Psoas muscle (tissue), 8 donors: ENCODE measurements around the gene DCXR. TPM values are rescaled to one million over a fixed set of nuclear protein-coding genes. Genes with fewer than 3 reads are reported as not detected.
A peak's percentile ranks its signal among the peaks of the same experiment; 100 is the strongest.

Experiments
- ATAC-seq, 4 donors: fragments of 200-7000 bp; cut with Tn5 transposase; one replicate each; pipeline ENCODE4 v1.9.1; 2020; ENCODE audit warnings: moderate library complexity in 3 of 4, mild to moderate bottlenecking in 2 of 4
- DNase-seq, 2 donors: peaks; one replicate each; pipeline ENCODE4 v3.0.0-alpha.2; 2020
- H3K27ac ChIP-seq: fragments of 200-600 bp; one replicate; pipeline ENCODE4 v1.8.0; 2022
- H3K27me3 ChIP-seq, 3 donors: fragments of 200-600 bp in 1 of 3; one replicate each; pipeline versions ENCODE4 v1.6.1 to v1.8.0; 2013 to 2022; ENCODE audit warnings: low read length in 2 of 3, mild to moderate bottlenecking in 2 of 3, moderate library complexity in 1 of 3; ENCODE audit not compliant: insufficient read depth in 3 of 3
- H3K36me3 ChIP-seq, 2 donors: fragments of 200-600 bp in 1 of 2; one replicate each; pipeline versions ENCODE4 v1.6.1 to v1.8.0; 2013 to 2022; ENCODE audit warnings: low read depth in 1 of 2, mild to moderate bottlenecking in 1 of 2, moderate library complexity in 1 of 2; ENCODE audit not compliant: insufficient read depth in 1 of 2
- H3K4me1 ChIP-seq: fragments of 200-600 bp; one replicate; pipeline ENCODE4 v1.8.0; 2022
- H3K4me3 ChIP-seq: fragments of 200-600 bp; one replicate; pipeline ENCODE4 v1.8.0; 2022; ENCODE audit warnings: mild to moderate bottlenecking
- H3K9me3 ChIP-seq: fragments of 200-600 bp; one replicate; pipeline ENCODE4 v1.8.0; 2022
- CTCF ChIP-seq: fragments of 200-600 bp; IDR thresholded peaks from one replicate; pipeline ENCODE4 v1.8.0; 2022; ENCODE audit warnings: antibody characterized with exemption
- WGBS, 3 donors: extraction: QIAGEN DNeasy Blood & Tissue Kit; methylation state at CpG; one replicate each; pipeline versions ENCODE4 v1.1.6 to v1.1.7; 2013; 5-methylcytosine and 5-hydroxymethylcytosine counted together
- intact Hi-C, 2 donors: fragments of 100-400 bp; cut with DNase I; formaldehyde crosslinking; loops; one replicate each; pipeline versions ENCODE4 v1.11.0 to v1.14.2; 2022
- polyA plus RNA-seq, 3 donors: library from polyadenylated mRNA; stranded (reverse); fragments of 200-250 nt; gene quantifications; one replicate each; pipeline ENCODE4 v1.2.3, GENCODE V29; 2013
- total RNA-seq, 4 donors: library from RNA; stranded (reverse); fragmentation: NEBNext Ultra II Directional in 2 of 4; extraction: Animal tissue kit (Norgen Biotek cat#: 25700) in 2 of 4; gene quantifications; one replicate each; pipeline versions ENCODE4 v1.2.1 to v1.2.4, GENCODE V29; 2021 to 2023
- donor health status: healthy with polysubstance abuse.
- donor health status: DM: no; HTN: no; CAD: no; lungs with moderate emphysema.
- donor health status: Bipolar disorder and iron deficiency.
- donor health status: healthy.
- donor health status: DM: yes; HTN: yes; CAD: no.
- donor health status: DM: no; HTN: no; CAD: no.
- donor health status: DM: no; HTN: no; CAD: no.
- donor health status: DM: yes; HTN: yes; CAD: no.

Gene DCXR
- total and polyA plus RNA-seq, 7 donors, result 111 to 216 (median 147) TPM

- Histone ChIP-seq H3K4me1 (peaks cover 37% of the 10 kb centered on the region), H3K36me3 (peaks cover 0 to 3% of the 10 kb centered on the region in 2 donors), H3K27me3 (no peaks in the 10 kb centered on the region), H3K9me3 (no peaks in the 10 kb centered on the region), H3K4me3 (no peak overlapping the region), H3K27ac (peak overlapping the region; percentile 65)
- no peak for TF ChIP-seq CTCF
- intact Hi-C loops, result loop anchor here in 1 of 2 donors (5.0 kb wide), 1 partner anchor 41 kb away; the partner anchor contains the start of gene ASPSCR1
- WGBS, 3 donors, result 34 to 44% (median 41%) methylated on average over 19 of the region's 19 CpGs
- DNase-seq, result no peak
- peak in 2 of 4 donors; percentile 5 to 27 for ATAC-seq
These were observed 19.1 kb downstream of the DCXR start for GRCh38 chr17:82018152-82018988.

GRCh38 chr17:82017612-82018151 lies 19.8 kb downstream of the DCXR start:
- TF ChIP-seq CTCF, result no peak
- WGBS, 3 donors, result 80% methylated on average over 8 to 13 of the region's 13 CpGs
- DNase-seq (no peak), ATAC-seq (no peak)
- Histone ChIP-seq H3K4me1 (peaks cover 37% of the 10 kb centered on the region), H3K9me3 (no peaks in the 10 kb centered on the region), H3K27ac (peak overlapping the region; percentile 65), H3K27me3 (no peaks in the 10 kb centered on the region), H3K4me3 (no peak overlapping the region), H3K36me3 (peaks cover 0 to 7% of the 10 kb centered on the region in 2 donors)
- intact Hi-C loops, result loop anchor here in 1 of 2 donors (5.0 kb wide), 1 partner anchor 40 kb away; the partner anchor contains the start of gene ASPSCR1

- 85 to 88% (median 85%) methylated on average over 18 to 24 of the region's 24 CpGs for WGBS, 3 donors
- H3K4me3 ChIP-seq, result no peak overlapping the region
- ATAC-seq (no peak), DNase-seq (no peak)
- H3K9me3 ChIP-seq, result no peaks in the 10 kb centered on the region
- intact Hi-C loops, result loop anchor here in 1 of 2 donors (5.0 kb wide), 1 partner anchor 40 kb away; the partner anchor contains the start of gene ASPSCR1
- TF ChIP-seq CTCF, result no peak
- H3K27ac ChIP-seq, result no peak overlapping the region
- no peaks in the 10 kb centered on the region for H3K27me3 ChIP-seq
- H3K36me3 ChIP-seq, result peaks cover 0 to 14% of the 10 kb centered on the region in 2 donors
- peaks cover 34% of the 10 kb centered on the region for H3K4me1 ChIP-seq
These were observed 20.5 kb downstream of the DCXR start for GRCh38 chr17:82016875-82017459.

- Histone ChIP-seq H3K36me3 (peaks cover 0 to 21% of the 10 kb centered on the region in 2 donors), H3K4me3 (no peak overlapping the region), H3K27ac (no peak overlapping the region), H3K4me1 (peaks cover 27% of the 10 kb centered on the region), H3K9me3 (no peaks in the 10 kb centered on the region), H3K27me3 (no peaks in the 10 kb centered on the region)
- 85 to 86% (median 86%) methylated on average over 28 of the region's 28 CpGs for WGBS, 3 donors
- ATAC-seq (no peak), DNase-seq (no peak)
- no peak for TF ChIP-seq CTCF
- intact Hi-C loops, result loop anchor here in 1 of 2 donors (5.0 kb wide), 1 partner anchor 39 kb away; the partner anchor contains the start of gene ASPSCR1
These were observed 21.2 kb downstream of the DCXR start for GRCh38 chr17:82016061-82016874.
